GM23248 (cell line): Measurements from ENCODE around the gene SRPK3. TPM values are rescaled to one million over a fixed set of nuclear protein-coding genes. Genes with fewer than 3 reads are reported as not detected.

Experiments
- DNase-seq: peaks from one replicate; pipeline ENCODE4 v3.0.0-alpha.2; 2015
- H2AFZ ChIP-seq: fragments of 200-600 bp; sonication (generic); 2 replicates; pipeline ENCODE4 v1.6.1; 2016; ENCODE audit warnings: antibody characterized with exemption
- H3F3A ChIP-seq: fragments of 200-600 bp; sonication (generic); 2 replicates; pipeline ENCODE4 v1.6.1; 2016; ENCODE audit warnings: mild to moderate bottlenecking, antibody characterized with exemption, mixed run types; ENCODE audit not compliant: insufficient read depth
- H3K27ac ChIP-seq: fragments of 200-600 bp; sonication (generic); 2 replicates; pipeline ENCODE4 v1.5.1; 2016; ENCODE audit warnings: mild to moderate bottlenecking
- H3K27me3 ChIP-seq: fragments of 200-600 bp; sonication (generic); replicated peaks from 2 replicates; pipeline ENCODE4 v1.6.1; 2016; ENCODE audit warnings: mild to moderate bottlenecking; ENCODE audit not compliant: insufficient read depth
- H3K36me3 ChIP-seq: fragments of 200-600 bp; sonication (generic); 2 replicates; pipeline ENCODE4 v1.6.1; 2016; ENCODE audit warnings: low read depth, mild to moderate bottlenecking
- H3K4me1 ChIP-seq: fragments of 200-600 bp; sonication (generic); 2 replicates; pipeline ENCODE4 v1.6.1; 2016; ENCODE audit warnings: mild to moderate bottlenecking; ENCODE audit not compliant: insufficient read depth
- H3K4me2 ChIP-seq: fragments of 200-600 bp; sonication (generic); one replicate; pipeline ENCODE4 v1.6.1; 2016; ENCODE audit warnings: mild to moderate bottlenecking; ENCODE audit not compliant: unreplicated experiment
- H3K4me3 ChIP-seq: fragments of 200-600 bp; sonication (generic); 2 replicates; pipeline ENCODE4 v1.5.1; 2016; ENCODE audit warnings: mild to moderate bottlenecking
- H3K79me2 ChIP-seq: fragments of 200-600 bp; sonication (generic); 2 replicates; pipeline ENCODE4 v1.6.1; 2016; ENCODE audit warnings: mild to moderate bottlenecking; ENCODE audit not compliant: insufficient read depth
- H3K9ac ChIP-seq: fragments of 200-600 bp; sonication (generic); 2 replicates; pipeline ENCODE4 v1.6.1; 2016; ENCODE audit warnings: mild to moderate bottlenecking
- H3K9me2 ChIP-seq: fragments of 200-600 bp; sonication (generic); 2 replicates; pipeline ENCODE4 v1.6.1; 2016; ENCODE audit warnings: mixed run types, mild to moderate bottlenecking, moderate library complexity; ENCODE audit not compliant: insufficient read depth
- H3K9me3 ChIP-seq: fragments of 200-600 bp; sonication (generic); one replicate; pipeline ENCODE4 v1.6.1; 2017; ENCODE audit warnings: low read depth
- H4K20me1 ChIP-seq: fragments of 200-600 bp; sonication (generic); 2 replicates; pipeline ENCODE4 v1.6.0; 2016; ENCODE audit not compliant: insufficient read depth
- EZH2 ChIP-seq: fragments of 200-600 bp; sonication (generic); IDR thresholded peaks from 2 replicates; pipeline ENCODE4 v1.6.1; 2018; ENCODE audit warnings: antibody characterized with exemption, mild to moderate bottlenecking; ENCODE audit not compliant: insufficient read depth, poor library complexity, severe bottlenecking
- EZH2phosphoT487 ChIP-seq: fragments of 200-600 bp; sonication (generic); IDR thresholded peaks from 2 replicates; pipeline ENCODE4 v1.6.1; 2018; ENCODE audit warnings: antibody characterized with exemption, moderate library complexity, mild to moderate bottlenecking, low read depth; ENCODE audit not compliant: insufficient read depth
- WGBS, 2 experiments: methylation state at CpG; one replicate each; pipeline ENCODE4 v1.1.6; 2015 to 2017; ENCODE audit warnings: low lambda C conversion rate in 2 of 2, low coverage in 1 of 2; ENCODE audit errors: missing lambda C conversion rate in 2 of 2; 5-methylcytosine and 5-hydroxymethylcytosine counted together
- in situ Hi-C: fragments of 300-500 bp; cut with MboI; formaldehyde crosslinking; loops from 2 replicates; pipeline ENCODE4 v1.15.0; 2020
- polyA plus RNA-seq: library from polyadenylated mRNA; unstranded; fragments of >200 nt; fragmentation: Nextera tagmentation; extraction: Ambion mirVana; gene quantifications from 2 replicates; pipeline ENCODE4 v1.2.1, GENCODE V29; 2016
- total RNA-seq: library from RNA; depleted of rRNA; stranded (reverse); fragments of >200 nt; shearing (Covaris generic); gene quantifications from 2 replicates; pipeline ENCODE4 v1.2.3, GENCODE V29; 2014

SRPK3 gene
- total and polyA plus RNA-seq, 2 experiments from 2014 or later: 0.53 to 0.86 TPM

DNA sequence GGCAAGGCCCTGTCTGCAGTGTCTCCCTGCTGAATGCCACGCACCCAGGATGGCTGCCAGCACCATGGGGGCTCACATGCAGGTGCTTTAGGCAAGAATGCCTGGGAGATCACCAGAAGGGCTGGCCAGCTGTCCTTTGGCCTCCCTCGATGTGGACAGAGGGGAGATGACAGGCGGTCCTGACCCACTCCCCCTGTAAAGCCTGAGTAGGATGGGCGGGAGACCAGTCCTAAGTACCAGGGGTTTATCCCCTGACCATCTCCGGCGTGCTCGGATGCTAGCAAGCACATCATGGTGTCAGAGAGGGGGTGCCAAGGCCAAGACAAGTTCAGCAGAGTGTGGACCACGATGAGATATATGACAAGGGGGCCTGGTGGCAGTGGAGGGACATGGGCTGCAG lies 44.2 kb downstream of the SRPK3 start:
- no peak overlapping the region for H2AFZ ChIP-seq
- H3K4me2 ChIP-seq: no peak overlapping the region
- no peak for DNase-seq
- TF ChIP-seq EZH2phosphoT487: no peak
- no peak for TF ChIP-seq EZH2
- no peaks in the 10 kb centered on the region for H3K79me2 ChIP-seq
- H3K9me3 ChIP-seq: no peaks in the 10 kb centered on the region
- H3K4me1 ChIP-seq: no peaks in the 10 kb centered on the region
- no peaks in the 10 kb centered on the region; the same call in 1 of the 2 replicates for H3K27me3 ChIP-seq
- in situ Hi-C loops: no loop called here
- no peak overlapping the region for H3K9ac ChIP-seq
- no peak overlapping the region for H3K4me3 ChIP-seq
- WGBS, 2 experiments: 68 to 79% methylated on average over 4 to 6 of the region's 8 CpGs
- H3K27ac ChIP-seq: no peak overlapping the region
- H4K20me1 ChIP-seq: no peaks in the 10 kb centered on the region
- no peaks in the 10 kb centered on the region for H3K36me3 ChIP-seq
- H3K9me2 ChIP-seq: no peaks in the 10 kb centered on the region
- H3F3A ChIP-seq: no peaks in the 10 kb centered on the region

DNA sequence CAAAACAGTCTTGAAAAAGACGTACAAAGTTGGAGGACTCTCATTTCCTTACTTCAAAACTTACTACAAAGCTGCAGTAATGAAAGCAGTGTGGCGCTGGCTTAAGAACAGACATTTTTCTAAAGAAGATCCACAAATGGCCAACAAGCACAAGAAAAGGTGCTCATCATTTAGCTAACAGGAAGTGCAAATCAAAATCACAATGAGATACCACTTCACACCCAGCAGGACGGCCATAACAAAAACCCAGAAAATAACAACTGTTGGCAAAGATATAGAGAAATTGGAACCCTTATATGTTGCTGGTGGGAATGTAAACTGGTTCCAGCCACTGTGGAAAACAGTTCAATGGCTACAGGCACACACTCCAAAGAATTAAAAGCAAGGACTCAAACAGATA lies 46.2 kb downstream of the SRPK3 start:
- DNase-seq: no peak
- H3K4me3 ChIP-seq: no peak overlapping the region
- no peaks in the 10 kb centered on the region for H3K36me3 ChIP-seq
- H3K9me3 ChIP-seq: no peaks in the 10 kb centered on the region
- H3K4me1 ChIP-seq: no peaks in the 10 kb centered on the region
- H3K27me3 ChIP-seq: no peaks in the 10 kb centered on the region; the same call in 1 of the 2 replicates
- TF ChIP-seq EZH2 (no peak), EZH2phosphoT487 (no peak)
- no peaks in the 10 kb centered on the region for H3K79me2 ChIP-seq
- no peak overlapping the region for H2AFZ ChIP-seq
- WGBS, 2 experiments: 71 to 79% methylated on average over 3 of the region's 3 CpGs
- H3K27ac ChIP-seq: no peak overlapping the region
- no peaks in the 10 kb centered on the region for H3K9me2 ChIP-seq
- in situ Hi-C loops: no loop called here
- no peaks in the 10 kb centered on the region for H4K20me1 ChIP-seq
- no peak overlapping the region for H3K4me2 ChIP-seq
- no peak overlapping the region for H3K9ac ChIP-seq
- no peaks in the 10 kb centered on the region for H3F3A ChIP-seq

DNA sequence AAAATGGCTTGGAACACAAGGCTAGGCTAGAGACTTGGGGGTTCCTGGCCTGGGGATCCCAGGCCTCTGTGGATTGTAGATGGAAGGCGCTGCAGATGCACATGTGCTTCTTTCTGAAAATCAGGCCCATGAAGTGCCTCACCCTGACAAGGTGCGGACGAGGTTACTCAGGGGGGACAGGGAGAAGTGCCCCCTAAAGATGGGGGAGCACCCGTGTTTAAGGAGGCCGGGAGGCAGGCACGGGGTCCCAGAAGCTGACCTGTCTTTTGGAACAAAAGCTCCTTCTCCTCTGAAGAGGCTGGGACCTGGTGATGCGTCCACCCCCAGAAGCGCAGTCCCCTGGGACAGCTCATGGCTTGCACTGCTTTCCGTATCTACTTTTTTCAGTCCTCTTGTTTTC lies 47.1 kb downstream of the SRPK3 start:
- TF ChIP-seq EZH2phosphoT487: no peak
- in situ Hi-C loops: no loop called here
- no peaks in the 10 kb centered on the region for H3K36me3 ChIP-seq
- no peaks in the 10 kb centered on the region for H3K9me2 ChIP-seq
- H3K4me3 ChIP-seq: no peak overlapping the region
- H3K27me3 ChIP-seq: no peaks in the 10 kb centered on the region; the same call in 1 of the 2 replicates
- no peaks in the 10 kb centered on the region for H3K9me3 ChIP-seq
- no peak overlapping the region for H2AFZ ChIP-seq
- no peak overlapping the region for H3K4me2 ChIP-seq
- H4K20me1 ChIP-seq: no peaks in the 10 kb centered on the region
- no peak overlapping the region for H3K27ac ChIP-seq
- WGBS, 2 experiments: 82 to 90% methylated on average over 8 to 9 of the region's 9 CpGs
- H3K79me2 ChIP-seq: no peaks in the 10 kb centered on the region
- no peaks in the 10 kb centered on the region for H3K4me1 ChIP-seq
- DNase-seq: no peak
- H3F3A ChIP-seq: no peaks in the 10 kb centered on the region
- H3K9ac ChIP-seq: no peak overlapping the region

DNA sequence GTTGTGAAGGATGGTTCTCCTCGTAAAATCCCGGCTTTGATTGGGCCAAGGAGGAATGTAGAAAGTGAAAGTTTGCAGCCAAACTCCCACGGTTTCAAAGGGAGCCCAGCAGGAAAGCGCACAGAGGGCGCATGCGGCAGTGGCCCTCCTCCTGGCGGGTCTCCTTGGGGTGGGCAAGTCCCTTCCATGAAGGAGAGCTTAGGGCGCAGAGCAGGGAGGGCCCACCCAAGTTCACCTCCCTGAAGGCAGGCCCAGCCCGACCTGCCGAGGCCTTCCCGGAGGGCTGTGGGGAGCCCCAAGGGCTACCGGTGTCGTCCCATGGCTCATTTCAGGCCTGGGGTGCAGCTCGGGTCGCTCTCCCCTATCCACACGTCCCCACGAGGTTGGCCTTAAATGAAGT lies 47.5 kb downstream of the SRPK3 start:
- Histone ChIP-seq H3K4me3 (no peak overlapping the region), H3K4me1 (no peaks in the 10 kb centered on the region), H3K9ac (no peak overlapping the region), H2AFZ (no peak overlapping the region), H3K79me2 (no peaks in the 10 kb centered on the region), H3K9me2 (no peaks in the 10 kb centered on the region), H4K20me1 (no peaks in the 10 kb centered on the region), H3K9me3 (no peaks in the 10 kb centered on the region), H3K27ac (no peak overlapping the region), H3K27me3 (no peaks in the 10 kb centered on the region; the same call in 1 of the 2 replicates), H3F3A (no peaks in the 10 kb centered on the region), H3K4me2 (no peak overlapping the region), H3K36me3 (no peaks in the 10 kb centered on the region)
- in situ Hi-C loops: no loop called here
- TF ChIP-seq EZH2 (no peak), EZH2phosphoT487 (no peak)
- WGBS, 2 experiments: 67 to 79% methylated on average over 7 of the region's 17 CpGs
- no peak for DNase-seq
